ENCODE results near the gene CNFN. TPM values are rescaled to one million over a fixed set of nuclear protein-coding genes. Genes with fewer than 3 reads are reported as not detected.

Gene CNFN
- total RNA-seq, 1 donor from 2014 or later = not detected

DNA sequence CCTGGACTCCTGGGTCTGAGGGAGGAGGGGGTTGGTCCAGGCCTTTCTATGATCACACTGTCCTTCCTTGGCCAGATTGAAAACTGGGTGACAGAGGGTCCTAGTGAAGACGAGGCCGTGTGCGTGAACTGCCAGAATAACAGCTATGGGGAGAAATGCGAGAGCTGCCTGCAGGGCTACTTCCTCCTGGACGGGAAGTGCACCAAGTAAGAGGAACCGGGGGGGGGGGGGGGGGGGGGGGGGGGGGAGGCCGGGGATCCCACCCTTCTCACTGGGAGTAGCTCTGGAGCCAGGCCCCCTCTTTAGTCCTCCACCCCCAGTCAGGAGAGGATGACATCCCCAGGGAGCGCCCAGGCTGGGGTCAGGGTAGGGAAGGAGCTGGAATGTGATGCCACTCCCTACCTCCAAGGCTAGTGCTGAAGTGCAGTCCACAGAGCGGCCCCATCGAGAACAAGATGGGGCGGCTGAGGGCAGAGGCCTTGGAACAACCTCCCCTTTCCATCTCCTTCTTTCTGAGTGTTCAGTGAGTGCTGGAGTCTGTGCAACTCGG is 19.4 kb downstream of the CNFN start:
- intact Hi-C loops (cut with DNase I) = no loop called here
- Histone ChIP-seq H3K36me3 (peaks cover 9 to 22% of the 10 kb centered on the region in 2 donors), H3K4me3 (no peak overlapping the region), H3K9me3 (no peaks in the 10 kb centered on the region), H3K27me3 (no peaks in the 10 kb centered on the region), H3K4me1 (no peaks in the 10 kb centered on the region), H3K27ac (no peak overlapping the region)
- no peak for DNase-seq (ENCODE audit: low spot score in 2 of 2)
- TF ChIP-seq, protein P1, sequence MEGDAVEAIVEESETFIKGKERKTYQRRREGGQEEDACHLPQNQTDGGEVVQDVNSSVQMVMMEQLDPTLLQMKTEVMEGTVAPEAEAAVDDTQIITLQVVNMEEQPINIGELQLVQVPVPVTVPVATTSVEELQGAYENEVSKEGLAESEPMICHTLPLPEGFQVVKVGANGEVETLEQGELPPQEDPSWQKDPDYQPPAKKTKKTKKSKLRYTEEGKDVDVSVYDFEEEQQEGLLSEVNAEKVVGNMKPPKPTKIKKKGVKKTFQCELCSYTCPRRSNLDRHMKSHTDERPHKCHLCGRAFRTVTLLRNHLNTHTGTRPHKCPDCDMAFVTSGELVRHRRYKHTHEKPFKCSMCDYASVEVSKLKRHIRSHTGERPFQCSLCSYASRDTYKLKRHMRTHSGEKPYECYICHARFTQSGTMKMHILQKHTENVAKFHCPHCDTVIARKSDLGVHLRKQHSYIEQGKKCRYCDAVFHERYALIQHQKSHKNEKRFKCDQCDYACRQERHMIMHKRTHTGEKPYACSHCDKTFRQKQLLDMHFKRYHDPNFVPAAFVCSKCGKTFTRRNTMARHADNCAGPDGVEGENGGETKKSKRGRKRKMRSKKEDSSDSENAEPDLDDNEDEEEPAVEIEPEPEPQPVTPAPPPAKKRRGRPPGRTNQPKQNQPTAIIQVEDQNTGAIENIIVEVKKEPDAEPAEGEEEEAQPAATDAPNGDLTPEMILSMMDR (IDR thresholded peaks at IDR 0.05) = no peak

DNA sequence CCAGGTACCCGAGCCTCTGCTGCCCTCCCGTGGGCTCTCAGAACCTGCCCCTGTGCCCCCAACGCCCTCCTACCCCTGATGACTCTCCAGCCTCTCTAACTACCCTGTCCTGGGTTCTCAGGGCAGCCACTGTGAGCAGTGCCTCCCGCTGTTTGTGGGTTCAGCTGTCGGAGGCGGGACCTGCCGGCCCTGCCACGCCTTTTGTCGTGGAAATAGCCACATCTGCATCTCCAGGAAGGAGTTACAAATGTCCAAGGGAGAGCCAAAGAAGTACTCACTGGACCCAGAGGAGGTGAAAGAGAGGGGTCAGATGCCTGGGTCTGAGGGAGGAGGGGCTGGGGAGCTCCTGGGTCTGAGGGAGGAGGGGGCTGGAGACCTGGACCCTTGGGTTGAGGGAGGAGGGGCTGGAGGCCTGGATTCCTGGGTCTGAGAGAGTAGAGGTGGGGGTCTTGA is 20.0 kb downstream of the CNFN start:
- no peaks in the 10 kb centered on the region for H3K4me1 ChIP-seq

DNA sequence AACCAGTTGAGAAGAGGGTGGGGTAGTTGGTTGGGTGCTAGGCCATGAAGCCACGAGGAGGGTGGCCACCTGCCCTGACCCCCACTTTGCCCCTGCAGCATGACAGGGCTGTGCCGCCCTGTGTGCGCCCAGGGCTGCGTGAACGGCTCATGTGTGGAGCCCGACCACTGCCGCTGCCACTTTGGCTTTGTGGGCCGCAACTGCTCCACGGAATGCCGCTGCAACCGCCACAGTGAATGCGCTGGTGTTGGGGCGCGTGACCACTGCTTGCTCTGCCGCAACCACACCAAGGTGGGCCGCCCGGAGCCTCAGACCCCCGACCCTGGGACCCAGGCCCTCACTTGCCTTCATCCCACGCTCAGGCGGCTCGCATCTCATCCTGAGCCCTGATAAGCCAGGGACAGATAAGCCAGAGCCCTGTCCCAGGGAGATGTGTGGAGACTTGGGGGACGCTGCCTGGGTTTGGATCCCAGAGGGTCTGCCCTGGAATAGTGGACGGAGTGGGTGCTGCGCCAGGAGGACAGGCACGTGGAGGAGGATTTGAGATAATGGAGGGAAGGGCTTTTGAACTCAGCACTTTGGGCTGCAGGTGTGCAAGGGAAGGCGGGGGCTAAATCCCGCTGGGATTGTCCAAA is 20.5 kb downstream of the CNFN start:
- DNase-seq (ENCODE audit: low spot score in 2 of 2) = no peak
- Histone ChIP-seq H3K9me3 (no peaks in the 10 kb centered on the region), H3K27me3 (no peaks in the 10 kb centered on the region), H3K4me3 (no peak overlapping the region), H3K27ac (no peak overlapping the region), H3K36me3 (peaks cover 4 to 14% of the 10 kb centered on the region in 2 donors), H3K4me1 (no peaks in the 10 kb centered on the region)
- intact Hi-C loops (cut with DNase I) = no loop called here
- TF ChIP-seq, protein P1 (IDR thresholded peaks at IDR 0.05) = no peak

More for the DNA sequence above, 20.0 kb downstream of the CNFN start:
- intact Hi-C loops (cut with DNase I) = no loop called here
- Histone ChIP-seq H3K27me3 (no peaks in the 10 kb centered on the region), H3K9me3 (no peaks in the 10 kb centered on the region), H3K36me3 (peaks cover 4 to 17% of the 10 kb centered on the region in 2 donors), H3K27ac (no peak overlapping the region), H3K4me3 (no peak overlapping the region)
- no peak for DNase-seq (ENCODE audit: low spot score in 2 of 2)
- TF ChIP-seq, protein P1 (IDR thresholded peaks at IDR 0.05) = no peak

DNA sequence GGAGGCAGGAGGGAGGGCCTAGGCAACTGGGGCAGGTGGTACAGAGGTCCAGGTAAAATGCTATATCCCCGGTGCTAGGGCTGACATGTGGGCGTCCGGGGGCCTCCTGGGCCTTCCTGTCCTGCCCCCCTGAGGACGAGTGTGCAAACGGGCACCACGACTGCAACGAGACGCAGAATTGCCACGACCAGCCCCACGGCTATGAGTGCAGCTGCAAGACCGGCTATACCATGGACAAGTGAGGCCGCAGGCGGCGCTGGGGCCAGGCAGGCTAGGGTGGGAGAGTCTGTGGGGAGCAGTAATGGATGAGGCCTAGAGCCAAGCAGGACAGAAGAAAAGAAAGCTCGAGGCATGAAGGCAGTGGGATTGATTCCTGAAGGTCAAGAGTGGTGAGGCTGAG is 21.3 kb downstream of the CNFN start:
- Histone ChIP-seq H3K27me3 (no peaks in the 10 kb centered on the region), H3K4me1 (no peaks in the 10 kb centered on the region), H3K36me3 (peaks cover 8 to 20% of the 10 kb centered on the region in 2 donors), H3K9me3 (no peaks in the 10 kb centered on the region), H3K27ac (no peak overlapping the region), H3K4me3 (no peak overlapping the region)
- intact Hi-C loops (cut with DNase I) = no loop called here
- TF ChIP-seq, protein P1 (IDR thresholded peaks at IDR 0.05) = no peak
- DNase-seq (ENCODE audit: low spot score in 2 of 2) = no peak

DNA sequence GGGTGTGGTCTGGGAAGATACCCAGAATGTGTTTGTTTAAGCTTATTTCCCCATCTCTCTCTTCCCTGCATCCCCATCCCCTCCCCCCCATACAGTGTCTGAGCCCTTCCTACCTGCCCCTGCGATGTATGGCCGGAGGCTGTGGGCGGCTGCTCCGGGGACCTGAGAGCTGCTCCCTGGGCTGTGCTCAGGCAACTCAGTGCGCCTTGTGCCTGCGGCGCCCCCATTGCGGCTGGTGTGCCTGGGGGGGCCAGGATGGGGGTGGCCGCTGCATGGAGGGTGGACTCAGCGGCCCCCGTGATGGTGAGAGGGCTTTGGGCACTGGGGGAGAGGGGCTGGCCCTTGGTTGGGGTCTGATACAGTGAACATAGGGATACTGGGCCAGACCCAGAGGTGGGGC is 21.7 kb downstream of the CNFN start:
- H3K36me3 ChIP-seq = peaks cover 12 to 23% of the 10 kb centered on the region in 2 donors
- no peak overlapping the region for H3K4me3 ChIP-seq
- no peak overlapping the region for H3K27ac ChIP-seq
- H3K9me3 ChIP-seq = no peaks in the 10 kb centered on the region
- no peak for DNase-seq (ENCODE audit: low spot score in 2 of 2)
- no peaks in the 10 kb centered on the region for H3K4me1 ChIP-seq
- intact Hi-C loops (cut with DNase I) = no loop called here
- H3K27me3 ChIP-seq = no peaks in the 10 kb centered on the region
- TF ChIP-seq, protein P1 (IDR thresholded peaks at IDR 0.05) = no peak

All from ascending aorta (tissue), 2 donors.